Muscle layer of duodenum (tissue), 2 donors: ENCODE data around the gene TBC1D20.
"Not testable (repeated sequence)": the region's sequence is repeated elsewhere in the genome, so short reads cannot be mapped to it uniquely, and the experiment has no call there.

Source experiments
- H3K27ac ChIP-seq: one replicate; pipeline ENCODE4 v1.7.0; 2013; ENCODE audit warnings: mild to moderate bottlenecking, low read length
- H3K27me3 ChIP-seq: one replicate; pipeline ENCODE4 v1.7.0; 2013; ENCODE audit warnings: low read depth, mild to moderate bottlenecking, control low read depth, low read length
- H3K36me3 ChIP-seq, 2 donors: one replicate each; pipeline ENCODE4 v1.7.0; 2013; ENCODE audit warnings: low read length in 2 of 2, control low read depth in 1 of 2, mild to moderate bottlenecking in 1 of 2; ENCODE audit not compliant: insufficient read depth in 2 of 2, control insufficient read depth in 1 of 2
- H3K4me1 ChIP-seq, 2 donors: one replicate each; pipeline ENCODE4 v1.7.0; 2013; ENCODE audit warnings: low read length in 2 of 2, mild to moderate bottlenecking in 2 of 2, control low read depth in 1 of 2, moderate library complexity in 1 of 2; ENCODE audit not compliant: insufficient read depth in 2 of 2, control insufficient read depth in 1 of 2
- H3K4me3 ChIP-seq, 2 donors: one replicate each; pipeline ENCODE4 v1.7.0; 2013; ENCODE audit warnings: low read length in 2 of 2, low read depth in 1 of 2, mild to moderate bottlenecking in 1 of 2
- H3K9me3 ChIP-seq, 2 donors: one replicate each; pipeline ENCODE4 v1.7.0; 2013; ENCODE audit warnings: low read length in 2 of 2, control low read depth in 1 of 2, mild to moderate bottlenecking in 1 of 2; ENCODE audit not compliant: control insufficient read depth in 1 of 2
- donor health status: healthy.

Gene TBC1D20

GRCh38 chr20:472889-473292, 10.6 kb upstream of the TBC1D20 start:
- peaks cover 0 to 7% of the 10 kb centered on the region in 2 donors for H3K4me1 ChIP-seq
- no peaks in the 10 kb centered on the region for H3K27me3 ChIP-seq
- H3K36me3 ChIP-seq = peaks cover under 1 to 4% of the 10 kb centered on the region in 2 donors
- no peak overlapping the region for H3K27ac ChIP-seq
- no peak overlapping the region for H3K4me3 ChIP-seq
- H3K9me3 ChIP-seq = no peaks in the 10 kb centered on the region

- peaks cover 0 to 4% of the 10 kb centered on the region in 2 donors for H3K36me3 ChIP-seq
- H3K9me3 ChIP-seq = no peaks in the 10 kb centered on the region
- H3K4me3 ChIP-seq = no peak overlapping the region
- H3K27ac ChIP-seq = no peak overlapping the region
- H3K27me3 ChIP-seq = no peaks in the 10 kb centered on the region
- H3K4me1 ChIP-seq = peaks cover 0 to 7% of the 10 kb centered on the region in 2 donors
Measured at GRCh38 chr20:472137-472846, 10.0 kb upstream of the TBC1D20 start.

GRCh38 chr20:469746-470490, 7.6 kb upstream of the TBC1D20 start:
- H3K9me3 ChIP-seq = no peaks in the 10 kb centered on the region
- peaks cover 0 to 4% of the 10 kb centered on the region in 2 donors for H3K36me3 ChIP-seq
- no peak overlapping the region for H3K27ac ChIP-seq

GRCh38 chr20:467755-468154, 5.4 kb upstream of the TBC1D20 start:
- Histone ChIP-seq H3K36me3 (no peaks in the 10 kb centered on the region), H3K4me1 (peaks cover 0 to 3% of the 10 kb centered on the region in 2 donors), H3K9me3 (no peaks in the 10 kb centered on the region), H3K27ac (no peak overlapping the region), H3K4me3 (no peak overlapping the region), H3K27me3 (no peaks in the 10 kb centered on the region)

More at GRCh38 chr20:469746-470490, 7.6 kb upstream of the TBC1D20 start:
- Histone ChIP-seq H3K4me3 (no peak overlapping the region), H3K4me1 (no peaks in the 10 kb centered on the region), H3K27me3 (no peaks in the 10 kb centered on the region)

GRCh38 chr20:461254-462198, 807 bp downstream of the TBC1D20 start:
- Histone ChIP-seq H3K9me3 (no peaks in the 10 kb centered on the region), H3K4me1 (peaks cover 12 to 45% of the 10 kb centered on the region in 2 donors)

GRCh38 chr20:460707-461106, 1.6 kb downstream of the TBC1D20 start:
- H3K4me3 ChIP-seq = peak overlapping the region in 1 of 2 donors; percentile 87
- H3K27me3 ChIP-seq = no peaks in the 10 kb centered on the region
- no peak overlapping the region for H3K27ac ChIP-seq
- H3K9me3 ChIP-seq = no peaks in the 10 kb centered on the region
- H3K4me1 ChIP-seq = peaks cover 12 to 45% of the 10 kb centered on the region in 2 donors
- no peaks in the 10 kb centered on the region for H3K36me3 ChIP-seq

More at GRCh38 chr20:461254-462198, 807 bp downstream of the TBC1D20 start:
- Histone ChIP-seq H3K4me3 (peak overlapping the region; percentile 87 to 94), H3K27ac (peak overlapping the region; percentile 80), H3K36me3 (no peaks in the 10 kb centered on the region), H3K27me3 (no peaks in the 10 kb centered on the region)

- no peaks in the 10 kb centered on the region for H3K27me3 ChIP-seq
- no peak overlapping the region for H3K27ac ChIP-seq
- H3K36me3 ChIP-seq = no peaks in the 10 kb centered on the region
- no peaks in the 10 kb centered on the region for H3K9me3 ChIP-seq
- peaks cover 12 to 45% of the 10 kb centered on the region in 2 donors for H3K4me1 ChIP-seq
- H3K4me3 ChIP-seq = peak overlapping the region in 1 of 2 donors; percentile 87
Measured at GRCh38 chr20:460180-460579, 2.2 kb downstream of the TBC1D20 start.

GRCh38 chr20:458776-459175, 3.6 kb downstream of the TBC1D20 start:
- H3K9me3 ChIP-seq = no peaks in the 10 kb centered on the region
- no peaks in the 10 kb centered on the region for H3K36me3 ChIP-seq
- H3K4me1 ChIP-seq = peaks cover 12 to 45% of the 10 kb centered on the region in 2 donors
- H3K4me3 ChIP-seq = no peak overlapping the region
- no peaks in the 10 kb centered on the region for H3K27me3 ChIP-seq
- H3K27ac ChIP-seq = no peak overlapping the region

- Histone ChIP-seq H3K4me3 (no peak overlapping the region), H3K27me3 (no peaks in the 10 kb centered on the region), H3K9me3 (no peaks in the 10 kb centered on the region), H3K36me3 (no peaks in the 10 kb centered on the region), H3K27ac (no peak overlapping the region), H3K4me1 (peaks cover 6 to 25% of the 10 kb centered on the region in 2 donors)
Measured at GRCh38 chr20:454951-455350, 7.4 kb downstream of the TBC1D20 start.

GRCh38 chr20:452021-452420, 10.3 kb downstream of the TBC1D20 start:
- not testable (repeated sequence) for H3K4me3 ChIP-seq

More at GRCh38 chr20:452021-452420, 10.3 kb downstream of the TBC1D20 start:
- H3K9me3 ChIP-seq, H3K27me3 ChIP-seq, H3K4me1 ChIP-seq, H3K36me3 ChIP-seq, H3K27ac ChIP-seq: not testable (repeated sequence)
